HepG2 (cell line): ENCODE results near the gene CTNNBL1. TPM values are rescaled to one million over a fixed set of nuclear protein-coding genes. Genes with fewer than 3 reads are reported as not detected.
A peak's percentile ranks its signal among the peaks of the same experiment; 100 is the strongest.

Experiments used
- AKAP8 ChIP-seq: sonication (generic); formaldehyde crosslinking; IDR thresholded peaks from 2 replicates; pipeline ENCODE4 v1.5.1; 2020; ENCODE audit warnings: mild to moderate bottlenecking, missing genetic modification reagents
- DNMT1 ChIP-seq: sonication (generic); formaldehyde crosslinking; IDR thresholded peaks from 2 replicates; pipeline ENCODE4 v1.5.1; 2020; ENCODE audit warnings: mild to moderate bottlenecking, missing genetic modification reagents
- IRF9 ChIP-seq: sonication (generic); formaldehyde crosslinking; IDR thresholded peaks from 2 replicates; pipeline ENCODE4 v1.8.0; 2022; ENCODE audit warnings: missing genetic modification reagents, mild to moderate bottlenecking, borderline replicate concordance
- KDM1A ChIP-seq: IDR thresholded peaks from 2 replicates; pipeline ENCODE4 v1.6.1; 2016; ENCODE audit warnings: missing compliant biosample characterization
- MXD3 ChIP-seq: IDR thresholded peaks from 2 replicates; pipeline ENCODE4 v1.6.1; 2016; ENCODE audit warnings: mild to moderate bottlenecking, missing biosample characterization, missing genetic modification reagents
- PRDM15 ChIP-seq: sonication (generic); formaldehyde crosslinking; IDR thresholded peaks from 2 replicates; pipeline ENCODE4 v1.4.0; 2020; ENCODE audit warnings: missing genetic modification reagents
- SPEN ChIP-seq: sonication (generic); formaldehyde crosslinking; IDR thresholded peaks from 2 replicates; pipeline ENCODE4 v1.5.1; 2020; ENCODE audit warnings: low read depth, mild to moderate bottlenecking, missing genetic modification reagents
- SRSF4 ChIP-seq: fragments of 200-400 bp; formaldehyde crosslinking; IDR thresholded peaks from one replicate; pipeline ENCODE4 v1.6.1; 2018; ENCODE audit warnings: mild to moderate bottlenecking, low read depth, low read length, moderate library complexity; ENCODE audit not compliant: poor library complexity, severe bottlenecking
- ZKSCAN8 ChIP-seq: IDR thresholded peaks from 2 replicates; pipeline ENCODE4 v1.6.1; 2016; ENCODE audit warnings: borderline replicate concordance, missing genetic modification reagents, missing compliant biosample characterization
- ZNF546 ChIP-seq: sonication (generic); formaldehyde crosslinking; conservative IDR thresholded peaks from 2 replicates; pipeline ENCODE4 v1.8.1; 2023; ENCODE audit warnings: mild to moderate bottlenecking, missing genetic modification reagents
- ZNF629 ChIP-seq: sonication (generic); formaldehyde crosslinking; conservative IDR thresholded peaks from 2 replicates; pipeline ENCODE4 v1.5.0; 2020; ENCODE audit warnings: missing genetic modification reagents
- ZNF678 ChIP-seq: sonication (generic); formaldehyde crosslinking; IDR thresholded peaks from 2 replicates; pipeline ENCODE4 v1.4.0; 2020; ENCODE audit warnings: mild to moderate bottlenecking, missing genetic modification reagents
- polyA plus RNA-seq, 8 experiments: library from polyadenylated mRNA; depleted of rRNA in 3 of 8; stranded (reverse) in 7 of 8; unstranded in 1 of 8; fragments of >200 nt; fragmentation: Illumina TruSeq in 4 of 8; extraction: Trizol in 4 of 8; gene quantifications; 2 replicates each; pipeline versions ENCODE4 v1.2.1 to v1.2.3, GENCODE V29; 2011 to 2016; ENCODE audit warnings: low read depth in 4 of 8, missing spikeins in 1 of 8, mixed read lengths in 1 of 8; ENCODE audit not compliant: insufficient read depth in 1 of 8
- total RNA-seq, 5 experiments: library from RNA; depleted of rRNA; stranded (reverse); fragments of >200 nt; fragmentation: Illumina TruSeq; extraction: Trizol; gene quantifications; 2 replicates each; pipeline ENCODE4 v1.2.3, GENCODE V29; 2016; ENCODE audit warnings: low read depth in 1 of 5

The CTNNBL1 gene
- total and polyA plus RNA-seq, 2 of the 13 experiments (the other 11 are each of a cell fraction or from before 2014, with no cell fraction given), result 49.3 to 94.6 TPM

GRCh38 chr20:37915434-37915787 lies 221.6 kb downstream of the CTNNBL1 start (continued):
- TF ChIP-seq ZKSCAN8 (CRISPR knock-in tag) (no peak), SRSF4 (no peak), ZNF629 (CRISPR knock-in tag) (peak; percentile 97), DNMT1 (CRISPR knock-in tag) (0 out of 2 replicates have a peak, but pooled peaks have one; percentile 47), ZNF546 (no peak), KDM1A (CRISPR knock-in tag) (peak; percentile 88), ZNF678 (CRISPR knock-in tag) (0 out of 2 replicates have a peak, but pooled peaks have one; percentile 11), PRDM15 (CRISPR knock-in tag) (peak; percentile 80; the same call in 1 of the 2 replicates), SPEN (CRISPR knock-in tag) (0 out of 2 replicates have a peak, but pooled peaks have one; percentile 17), IRF9 (peak; percentile 18; the same call in 1 of the 2 replicates), AKAP8 (0 out of 2 replicates have a peak, but pooled peaks have one; percentile 19), MXD3 (no peak)
